ENCODE data around the gene PVALB. TPM values are rescaled to one million over a fixed set of nuclear protein-coding genes. Genes with fewer than 3 reads are reported as not detected.

PVALB gene
- total and polyA plus RNA-seq, 3 donors from 2014 or later: 2.3 to 3.0 TPM; not detected in 1

GRCh38 chr22:36850056-36850455 lies 33.2 kb upstream of the PVALB start:
- Histone ChIP-seq H3K9me3 (no peaks in the 10 kb centered on the region), H3K27ac (no peak overlapping the region), H3K4me3 (no peak overlapping the region), H3K36me3 (ENCODE audit: low read depth, missing control alignments) (no peaks in the 10 kb centered on the region), H3K27me3 (no peaks in the 10 kb centered on the region), H3K4me1 (no peaks in the 10 kb centered on the region)
- intact Hi-C loops (cut with DNase I; ENCODE audit: low total_unique reads): no loop called here
- WGBS, 2 donors: 66 to 68% methylated on average over 14 of the region's 14 CpGs
- TF ChIP-seq CTCF (IDR thresholded peaks at IDR 0.05) (no peak), POLR2A (IDR thresholded peaks at IDR 0.05) (no peak)
- DNase-seq: no peak

- H3K4me3 ChIP-seq: no peak overlapping the region
- intact Hi-C loops (cut with DNase I; ENCODE audit: low total_unique reads): no loop called here
- no peak overlapping the region for H3K27ac ChIP-seq
- 52 to 60% methylated on average over 6 of the region's 6 CpGs for WGBS, 2 donors
- H3K9me3 ChIP-seq: no peaks in the 10 kb centered on the region
- no peaks in the 10 kb centered on the region for H3K4me1 ChIP-seq
- TF ChIP-seq CTCF (IDR thresholded peaks at IDR 0.05): no peak
- TF ChIP-seq POLR2A (IDR thresholded peaks at IDR 0.05): no peak
- no peaks in the 10 kb centered on the region for H3K27me3 ChIP-seq
- no peak for DNase-seq
- H3K36me3 ChIP-seq (ENCODE audit: low read depth, missing control alignments): no peaks in the 10 kb centered on the region
Observed at GRCh38 chr22:36846949-36847348, 30.1 kb upstream of the PVALB start.

GRCh38 chr22:36846271-36846670 lies 29.4 kb upstream of the PVALB start:
- intact Hi-C loops (cut with DNase I; ENCODE audit: low total_unique reads): no loop called here
- 67 to 68% methylated on average over 5 of the region's 5 CpGs for WGBS, 2 donors
- H3K4me1 ChIP-seq: no peaks in the 10 kb centered on the region
- H3K4me3 ChIP-seq: no peak overlapping the region
- no peaks in the 10 kb centered on the region for H3K36me3 ChIP-seq (ENCODE audit: low read depth, missing control alignments)
- H3K27me3 ChIP-seq: no peaks in the 10 kb centered on the region
- no peak overlapping the region for H3K27ac ChIP-seq
- H3K9me3 ChIP-seq: no peaks in the 10 kb centered on the region
- no peak for DNase-seq
- TF ChIP-seq CTCF (IDR thresholded peaks at IDR 0.05) (no peak), POLR2A (IDR thresholded peaks at IDR 0.05) (no peak)

- DNase-seq: no peak
- intact Hi-C loops (cut with DNase I; ENCODE audit: low total_unique reads): no loop called here
- Histone ChIP-seq H3K27me3 (no peaks in the 10 kb centered on the region), H3K4me1 (no peaks in the 10 kb centered on the region), H3K4me3 (no peak overlapping the region), H3K36me3 (ENCODE audit: low read depth, missing control alignments) (no peaks in the 10 kb centered on the region), H3K9me3 (no peaks in the 10 kb centered on the region), H3K27ac (no peak overlapping the region)
- TF ChIP-seq CTCF (IDR thresholded peaks at IDR 0.05) (no peak), POLR2A (IDR thresholded peaks at IDR 0.05) (no peak)
- WGBS, 2 donors: 82 to 83% methylated on average over 8 of the region's 8 CpGs
Observed at GRCh38 chr22:36840106-36840505, 23.3 kb upstream of the PVALB start.

GRCh38 chr22:36839356-36840073 lies 22.7 kb upstream of the PVALB start:
- H3K36me3 ChIP-seq (ENCODE audit: low read depth, missing control alignments): no peaks in the 10 kb centered on the region
- H3K4me3 ChIP-seq: no peak overlapping the region
- H3K27me3 ChIP-seq: no peaks in the 10 kb centered on the region
- no peak for TF ChIP-seq CTCF (IDR thresholded peaks at IDR 0.05)
- no peak for TF ChIP-seq POLR2A (IDR thresholded peaks at IDR 0.05)
- DNase-seq: no peak
- WGBS, 2 donors: 83 to 85% methylated on average over 10 of the region's 10 CpGs
- no peak overlapping the region for H3K27ac ChIP-seq
- intact Hi-C loops (cut with DNase I; ENCODE audit: low total_unique reads): no loop called here
- no peaks in the 10 kb centered on the region for H3K9me3 ChIP-seq
- no peaks in the 10 kb centered on the region for H3K4me1 ChIP-seq

Measured in testis (tissue), 3 donors.